K562 (cell line): ENCODE data around the gene VKORC1. TPM values are rescaled to one million over a fixed set of nuclear protein-coding genes. Genes with fewer than 3 reads are reported as not detected.

Source experiments
- ARHGAP35 ChIP-seq: fragments of 450-650 bp; IDR thresholded peaks from 2 replicates; pipeline ENCODE4 v1.6.1; 2018; ENCODE audit not compliant: partially characterized antibody
- EGR1 ChIP-seq: fragments of 450-650 bp; conservative IDR thresholded peaks from 2 replicates; pipeline ENCODE4 v1.6.1; 2017; ENCODE audit warnings: mild to moderate bottlenecking
- FOS ChIP-seq: IDR thresholded peaks from 3 replicates; pipeline ENCODE4 v1.6.1; 2011; ENCODE audit not compliant: insufficient read length; ENCODE audit errors: extremely low read depth
- FOXJ2 ChIP-seq: fragments of 200-800 bp; sonication (Bioruptor generic); IDR thresholded peaks from 2 replicates; pipeline ENCODE4 v1.6.1; 2016; ENCODE audit warnings: missing genetic modification characterization, missing compliant biosample characterization
- GATAD2B ChIP-seq: fragments of 450-650 bp; IDR thresholded peaks from 2 replicates; pipeline ENCODE4 v1.6.1; 2017; ENCODE audit warnings: mild to moderate bottlenecking, borderline replicate concordance
- GTF2E2 ChIP-seq: fragments of 200-800 bp; sonication (Bioruptor generic); IDR thresholded peaks from 2 replicates; pipeline ENCODE4 v1.6.1; 2016; ENCODE audit warnings: missing genetic modification characterization, missing compliant biosample characterization
- KAT7 ChIP-seq: sonication (generic); formaldehyde crosslinking; IDR thresholded peaks from 2 replicates; pipeline ENCODE4 v1.8.0; 2022; ENCODE audit warnings: missing genetic modification reagents, mild to moderate bottlenecking, borderline replicate concordance
- NCOA4 ChIP-seq: fragments of 450-650 bp; IDR thresholded peaks from 2 replicates; pipeline ENCODE4 v1.6.1; 2018; ENCODE audit warnings: mild to moderate bottlenecking; ENCODE audit not compliant: partially characterized antibody
- NKRF ChIP-seq: fragments of 450-650 bp; IDR thresholded peaks from 2 replicates; pipeline ENCODE4 v1.6.1; 2016; ENCODE audit warnings: borderline replicate concordance
- NUFIP1 ChIP-seq: fragments of 450-650 bp; IDR thresholded peaks from 2 replicates; pipeline ENCODE4 v1.6.1; 2018; ENCODE audit not compliant: partially characterized antibody
- PATZ1 ChIP-seq: fragments of 250-450 bp; sonication (Bioruptor Pico); IDR thresholded peaks from 2 replicates; pipeline ENCODE4 v1.5.0; 2020; ENCODE audit warnings: mild to moderate bottlenecking, borderline replicate concordance
- PPARD ChIP-seq: fragments of 250-450 bp; sonication (Bioruptor Pico); IDR thresholded peaks from 2 replicates; pipeline ENCODE4 v1.8.0; 2022; ENCODE audit warnings: inconsistent platforms, mild to moderate bottlenecking, moderate library complexity
- TEAD1 ChIP-seq, 2 experiments: fragments of 450-650 bp in 1 of 2; sonication (generic) in 1 of 2; formaldehyde crosslinking; IDR thresholded peaks; 2 replicates each; pipeline versions ENCODE4 v1.4.0 to v1.8.0; 2020 to 2022; ENCODE audit warnings: mild to moderate bottlenecking in 2 of 2, missing genetic modification reagents in 1 of 2
- TSC22D4 ChIP-seq: fragments of 450-650 bp; IDR thresholded peaks from 2 replicates; pipeline ENCODE4 v1.6.1; 2016; ENCODE audit warnings: missing genetic modification characterization, missing biosample characterization, control low read depth
- ZBTB11 ChIP-seq, 3 experiments: fragments of 200-800 bp in 1 of 3; fragments of 250-450 bp in 1 of 3; fragments of 450-650 bp in 1 of 3; sonication (Bioruptor Pico) in 1 of 3; sonication (Bioruptor generic) in 1 of 3; formaldehyde crosslinking in 1 of 3; IDR thresholded peaks; 2 replicates each; pipeline versions ENCODE4 v1.6.1 to v1.8.0; 2016 to 2022; ENCODE audit warnings: mild to moderate bottlenecking in 2 of 3, missing genetic modification characterization in 2 of 3, missing compliant biosample characterization in 1 of 3, moderate library complexity in 1 of 3
- ZBTB7A ChIP-seq: IDR thresholded peaks from 2 replicates; pipeline ENCODE4 v1.6.1; 2011; ENCODE audit warnings: low read depth, mild to moderate bottlenecking, low read length, moderate library complexity, borderline replicate concordance; ENCODE audit not compliant: control insufficient read depth
- ZNF121 ChIP-seq: sonication (generic); formaldehyde crosslinking; conservative IDR thresholded peaks from 2 replicates; pipeline ENCODE4 v1.8.0; 2022; ENCODE audit warnings: missing genetic modification reagents
- ZNF449 ChIP-seq: fragments of 250-450 bp; sonication (Bioruptor Pico); IDR thresholded peaks from 2 replicates; pipeline ENCODE4 v1.8.0; 2022; ENCODE audit warnings: moderate library complexity, mild to moderate bottlenecking, inconsistent platforms
- ZSCAN29 ChIP-seq: fragments of 450-650 bp; IDR thresholded peaks from 2 replicates; pipeline ENCODE4 v1.6.1; 2017
- polyA plus RNA-seq, 8 experiments: library from polyadenylated mRNA; depleted of rRNA in 4 of 8; stranded (reverse) in 5 of 8; unstranded in 3 of 8; fragments of >200 nt; fragmentation: Nextera tagmentation in 2 of 8; fragmentation: Illumina TruSeq in 1 of 8; extraction: Ambion mirVana in 2 of 8; extraction: Trizol in 1 of 8; gene quantifications; 2 replicates each; pipeline versions ENCODE4 v1.2.1 to v1.2.3, GENCODE V29; 2011 to 2014; ENCODE audit warnings: inconsistent platforms in 1 of 8, missing spikeins in 1 of 8
- total RNA-seq, 7 experiments: library from RNA; depleted of rRNA in 6 of 7; stranded (reverse); fragments of >200 nt in 6 of 7; fragmentation: Illumina TruSeq in 2 of 7; extraction: Trizol in 2 of 7; gene quantifications; 2 replicates each; pipeline versions ENCODE4 v1.2.1 to v1.2.3, GENCODE V29; 2011 to 2021; ENCODE audit warnings: low replicate concordance in 1 of 7

Gene VKORC1
- total and polyA plus RNA-seq, 9 of the 15 experiments (the other 6 are each of a cell fraction or from before 2014, with no cell fraction given), result 30.0 to 119 (median 62.1) TPM

- TF ChIP-seq FOS (no peak), KAT7 (no peak), NUFIP1 (no peak), GATAD2B (no peak), FOXJ2 (tag) (no peak), EGR1 (no peak), ZBTB11 (CRISPR knock-in tag; IDR thresholded peaks at IDR 0.05) (no peak), NCOA4 (no peak), NKRF (peak; percentile 76; the same call in 1 of the 2 replicates), ZNF121 (CRISPR knock-in tag) (no peak), ZSCAN29 (peak; percentile 95), ZNF449 (no peak), TEAD1 (CRISPR knock-in tag; IDR thresholded peaks at IDR 0.05) (peak in 1 of 2 experiments; percentile 51; a peak in 1 of 4 replicates), PATZ1 (CRISPR knock-in tag) (no peak), GTF2E2 (tag) (no peak), ZBTB7A (no peak), ARHGAP35 (peak; percentile 74), PPARD (CRISPR knock-in tag) (no peak), TSC22D4 (0 out of 2 replicates have a peak, but pooled peaks have one; percentile 73)
Measured at GRCh38 chr16:31135535-31136286, 41.1 kb upstream of the VKORC1 start, which contains the start of gene PRSS8 (continued).
